H1 (cell line): ENCODE measurements around the gene FGD4. TPM values are rescaled to one million over a fixed set of nuclear protein-coding genes. Genes with fewer than 3 reads are reported as not detected.

Source experiments
- KDM1A ChIP-seq: fragments of 200-600, 300-600 bp; sonication (generic); IDR thresholded peaks from 2 replicates; pipeline ENCODE4 v1.7.1; 2016; ENCODE audit warnings: mild to moderate bottlenecking, low read length, borderline replicate concordance
- ZNF274 ChIP-seq: IDR thresholded peaks from 2 replicates; pipeline ENCODE4 v1.7.0; 2012; ENCODE audit warnings: low read length, borderline replicate concordance; ENCODE audit errors: extremely low read depth
- polyA plus RNA-seq, 7 experiments: library from polyadenylated mRNA; depleted of rRNA in 3 of 7; stranded (reverse) in 5 of 7; unstranded in 2 of 7; fragments of >200 nt in 5 of 7; fragments of 200-250 nt in 2 of 7; gene quantifications; 1 replicate in 5 of 7; 2 replicates in 1 of 7; 4 replicates in 1 of 7; pipeline versions ENCODE4 v1.2.1 to v1.2.3, GENCODE V29; 2011 to 2013; ENCODE audit warnings: missing spikeins in 2 of 7, mixed read lengths in 2 of 7
- total RNA-seq: library from RNA; stranded (reverse); fragmentation: NEBNext Ultra II Directional; extraction: Animal tissue kit (Norgen Biotek cat#: 25700); gene quantifications from 2 replicates; pipeline ENCODE4 v1.2.1, GENCODE V29; 2021

FGD4 gene
- total and polyA plus RNA-seq, 2 of the 8 experiments (the other 6 are each of a cell fraction or from before 2014, with no cell fraction given), result 8.5 to 48.2 TPM

DNA sequence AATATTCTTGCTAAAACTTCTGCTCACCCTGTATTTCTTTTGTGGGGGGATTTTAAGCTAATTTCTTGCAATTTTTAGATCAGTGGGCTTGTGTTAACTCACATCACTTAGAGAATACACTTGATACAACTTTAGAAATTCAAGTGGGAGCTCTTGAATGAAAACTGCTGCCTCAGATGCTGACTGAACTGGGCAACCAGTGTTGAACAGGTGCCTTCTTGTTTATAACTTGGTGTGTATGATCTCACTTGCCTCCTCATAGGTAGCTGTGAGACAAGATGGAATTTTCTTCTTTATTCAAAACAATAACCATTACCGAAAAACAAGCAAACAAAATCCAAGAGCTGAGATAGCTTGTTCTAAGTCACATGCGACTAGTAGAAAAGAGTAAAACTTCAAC, 63.5 kb downstream of the FGD4 start (continued):
- TF ChIP-seq ZNF274 (no peak), KDM1A (no peak)
- TF ChIP-seq, all 59 proteins: peak for 0
